ENCODE results near the gene RIPOR3.
"Not testable (repeated sequence)": the region's sequence is repeated elsewhere in the genome, so short reads cannot be mapped to it uniquely, and the experiment has no call there.

Gene RIPOR3

DNA sequence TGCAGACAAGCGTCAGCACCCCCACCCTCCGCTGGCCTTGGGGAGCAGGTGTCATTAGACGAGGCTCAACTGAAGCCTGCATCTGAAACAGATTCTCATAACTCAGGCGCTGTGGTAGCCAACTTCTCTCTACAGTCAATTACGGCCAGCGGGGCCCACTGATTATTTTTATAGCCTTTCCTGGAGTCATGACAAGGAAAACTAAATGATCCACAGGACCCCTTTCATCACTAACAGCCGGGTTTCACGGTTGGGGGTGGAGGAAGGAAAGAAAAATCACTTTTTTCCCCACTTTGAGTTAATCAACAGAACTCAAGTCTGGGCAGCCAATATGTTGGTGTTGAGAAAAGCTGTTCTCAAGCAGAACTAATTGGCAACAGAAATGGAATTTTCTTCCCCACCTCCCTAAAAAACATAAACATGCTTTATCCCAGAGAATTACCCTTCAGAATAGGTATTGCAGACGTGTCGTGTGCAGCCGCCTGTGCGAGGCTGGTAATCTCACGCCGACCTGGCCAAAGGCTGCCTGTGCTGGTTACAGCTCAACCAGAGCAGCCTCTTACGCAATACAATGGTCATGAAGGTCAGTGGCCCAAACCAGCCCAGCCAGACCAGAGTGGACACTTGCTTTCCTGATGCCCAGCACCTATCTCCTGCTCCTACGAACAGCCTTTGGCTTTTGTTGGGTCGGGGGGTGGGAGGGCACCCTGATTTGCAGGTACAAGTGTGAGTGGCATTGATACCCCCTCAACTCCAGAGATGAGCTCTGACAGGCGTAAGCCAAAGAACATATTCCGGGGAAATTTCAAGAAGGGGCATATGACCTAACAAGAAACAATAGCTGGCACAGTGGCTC lies 11.0 kb downstream of the RIPOR3 start:
- no peak for DNase-seq (ENCODE audit: low read depth in 2 of 2)

DNA sequence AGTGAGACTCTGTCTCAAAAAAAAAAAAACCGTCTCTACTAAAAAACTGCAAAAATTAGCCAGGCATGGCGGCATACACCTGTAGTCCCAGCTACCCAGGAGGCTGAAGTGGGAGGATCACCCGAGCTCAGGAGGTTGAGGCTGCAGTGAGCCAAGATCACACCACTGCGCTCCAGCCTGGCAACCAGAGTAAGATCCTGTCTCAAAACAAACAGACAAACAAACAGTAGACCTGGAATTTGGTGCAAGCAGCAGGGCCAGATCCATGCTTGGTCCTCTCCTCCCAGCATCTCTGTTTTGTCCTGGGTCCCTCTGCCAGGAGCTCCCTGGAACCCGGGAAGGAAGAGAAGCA lies 11.6 kb downstream of the RIPOR3 start:
- no peak for DNase-seq (ENCODE audit: low read depth in 2 of 2)

- no peak for DNase-seq (ENCODE audit: low read depth in 2 of 2)
Measured at GRCh38 chr20:50678169-50678898, 13.0 kb downstream of the RIPOR3 start.

- no peak for DNase-seq (ENCODE audit: low read depth in 2 of 2)
Measured at GRCh38 chr20:50676858-50677257, 14.5 kb downstream of the RIPOR3 start.

DNA sequence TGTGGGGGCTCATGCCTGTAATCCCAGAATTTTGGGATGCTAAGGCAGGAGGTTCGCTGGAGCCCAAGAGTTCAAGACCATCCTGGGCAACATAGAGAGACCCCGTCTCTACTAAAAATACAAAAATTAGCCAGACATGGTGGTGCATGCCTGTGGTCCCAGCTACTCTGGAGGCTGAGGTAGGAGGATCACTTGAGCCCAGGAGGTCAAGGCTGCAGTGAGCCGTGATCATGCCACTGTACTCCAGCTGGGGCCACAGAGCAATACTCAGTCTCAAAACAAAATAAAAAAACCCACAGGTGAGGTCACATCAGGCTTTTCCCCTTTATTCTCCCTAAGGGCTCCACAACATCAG lies 15.0 kb downstream of the RIPOR3 start:
- not testable (repeated sequence) for DNase-seq (ENCODE audit: low read depth in 2 of 2)

- no peak for DNase-seq (ENCODE audit: low read depth in 2 of 2)
Measured at GRCh38 chr20:50675671-50676376, 15.5 kb downstream of the RIPOR3 start.

DNA sequence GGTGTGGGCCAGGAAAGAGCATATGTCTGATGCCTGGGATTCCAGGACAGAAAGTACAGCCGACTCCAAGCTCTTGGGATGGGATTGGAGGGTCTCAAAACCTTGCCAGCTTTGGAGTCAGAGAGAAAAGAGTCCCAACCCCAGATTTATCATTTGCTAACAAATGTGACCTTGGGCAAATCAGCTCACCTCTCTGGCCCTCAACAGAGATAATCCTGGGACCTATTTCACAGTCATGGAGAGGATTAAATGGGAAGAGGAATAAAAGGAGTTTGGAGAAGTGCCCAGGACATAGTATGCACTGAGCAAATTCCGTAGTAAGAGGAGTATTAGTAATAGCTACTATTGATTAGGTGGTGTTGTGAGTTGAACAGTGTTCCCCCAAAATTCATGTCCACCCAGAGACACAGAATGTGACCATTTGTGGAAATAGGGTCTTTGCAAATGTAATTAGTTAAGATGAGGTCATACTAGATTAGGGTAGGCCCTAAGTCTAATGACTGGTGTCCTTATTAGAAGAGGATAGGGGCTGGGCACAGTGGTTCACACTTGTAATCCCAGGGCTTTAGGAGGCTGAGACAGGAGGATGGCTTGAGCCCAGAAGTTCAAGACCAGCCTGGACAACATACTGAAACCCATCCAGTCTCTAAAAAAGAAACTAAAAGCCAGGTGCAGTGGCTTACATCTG lies 17.1 kb downstream of the RIPOR3 start:
- DNase-seq (ENCODE audit: low read depth in 2 of 2), result no peak

GRCh38 chr20:50673466-50674137 lies 17.7 kb downstream of the RIPOR3 start:
- DNase-seq (ENCODE audit: low read depth in 2 of 2), result no peak

- no peak for DNase-seq (ENCODE audit: low read depth in 2 of 2)
Measured at GRCh38 chr20:50673146-50673465, 18.2 kb downstream of the RIPOR3 start.

DNA sequence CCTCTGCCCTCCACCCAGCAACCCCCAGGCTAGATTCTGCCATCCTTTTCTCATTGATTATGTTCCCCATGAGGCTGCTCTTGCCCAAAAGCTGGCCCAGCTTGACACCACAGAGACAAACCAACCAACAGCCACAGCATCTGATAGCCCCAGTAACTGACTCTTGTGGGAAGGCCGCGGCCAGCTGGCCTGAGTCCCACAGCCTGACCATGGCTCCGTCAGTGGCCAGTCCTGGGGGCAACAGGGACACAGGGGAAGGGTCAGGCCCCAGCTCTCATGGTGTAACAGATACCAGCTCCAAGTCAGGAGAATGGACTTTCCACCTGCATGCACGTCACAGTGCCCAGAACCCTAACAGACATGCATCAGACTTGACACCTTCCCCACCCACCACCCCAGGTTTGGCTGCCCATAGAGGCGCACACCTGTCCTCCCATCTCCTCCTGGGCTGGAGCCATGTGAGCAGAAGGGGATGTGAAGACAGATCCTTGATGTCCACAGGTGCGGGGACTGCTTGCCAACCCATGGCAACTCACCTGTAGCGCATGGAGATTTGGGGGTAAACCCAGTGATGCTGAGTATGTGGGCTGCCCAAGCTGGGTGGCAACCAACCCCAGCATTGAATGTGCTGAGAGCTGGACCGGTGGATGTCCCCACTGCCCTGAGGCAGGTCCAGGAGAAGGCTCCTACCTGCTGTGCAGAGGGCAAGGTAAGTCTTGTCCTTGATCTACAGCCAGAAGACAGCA lies 18.8 kb downstream of the RIPOR3 start:
- DNase-seq (ENCODE audit: low read depth in 2 of 2), result no peak

GRCh38 chr20:50671626-50672025 lies 19.7 kb downstream of the RIPOR3 start:
- no peak for DNase-seq (ENCODE audit: low read depth in 2 of 2)

- DNase-seq (ENCODE audit: low read depth in 2 of 2), result not testable (repeated sequence)
Measured at GRCh38 chr20:50671010-50671409, 20.3 kb downstream of the RIPOR3 start.

DNA sequence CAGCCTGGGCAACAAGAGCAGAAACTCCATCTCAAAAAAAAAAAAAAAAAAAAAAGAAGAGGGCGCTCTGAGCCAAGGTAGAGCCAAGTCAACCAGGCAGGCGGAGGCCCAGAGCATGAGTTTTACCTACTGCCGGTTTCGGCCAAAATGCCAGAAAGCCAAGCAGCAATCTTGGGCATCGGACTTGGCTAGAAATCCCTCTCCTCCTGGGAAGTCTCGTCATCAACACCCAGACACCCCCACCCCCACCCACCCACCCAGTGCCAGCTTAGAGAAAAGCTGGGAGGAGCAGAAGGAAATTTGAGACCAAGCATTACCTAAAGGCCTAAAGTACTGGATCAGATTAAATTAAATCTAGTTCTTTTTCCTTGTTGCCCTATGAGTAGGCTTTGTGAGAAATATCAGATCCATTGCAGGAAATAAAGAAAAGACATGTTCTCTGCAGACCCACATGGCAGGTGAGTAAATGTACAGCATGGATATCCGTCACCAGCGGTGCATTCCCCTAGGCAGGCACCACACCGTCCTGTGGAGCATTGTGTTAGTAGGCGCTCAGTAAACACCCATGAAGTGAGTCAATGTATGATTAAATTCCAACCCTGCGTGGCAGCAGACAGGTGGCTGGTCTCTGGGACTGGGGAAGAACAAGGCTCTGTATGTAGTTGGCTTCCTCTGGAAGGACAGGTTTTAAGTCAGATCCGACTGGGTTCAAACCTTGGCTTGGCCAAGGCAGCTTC lies 21.0 kb downstream of the RIPOR3 start:
- DNase-seq (ENCODE audit: low read depth in 2 of 2), result no peak

GRCh38 chr20:50668798-50669197 lies 22.5 kb downstream of the RIPOR3 start:
- no peak for DNase-seq (ENCODE audit: low read depth in 2 of 2)

- no peak for DNase-seq (ENCODE audit: low read depth in 2 of 2)
Measured at GRCh38 chr20:50668326-50668725, 23.0 kb downstream of the RIPOR3 start.

DNA sequence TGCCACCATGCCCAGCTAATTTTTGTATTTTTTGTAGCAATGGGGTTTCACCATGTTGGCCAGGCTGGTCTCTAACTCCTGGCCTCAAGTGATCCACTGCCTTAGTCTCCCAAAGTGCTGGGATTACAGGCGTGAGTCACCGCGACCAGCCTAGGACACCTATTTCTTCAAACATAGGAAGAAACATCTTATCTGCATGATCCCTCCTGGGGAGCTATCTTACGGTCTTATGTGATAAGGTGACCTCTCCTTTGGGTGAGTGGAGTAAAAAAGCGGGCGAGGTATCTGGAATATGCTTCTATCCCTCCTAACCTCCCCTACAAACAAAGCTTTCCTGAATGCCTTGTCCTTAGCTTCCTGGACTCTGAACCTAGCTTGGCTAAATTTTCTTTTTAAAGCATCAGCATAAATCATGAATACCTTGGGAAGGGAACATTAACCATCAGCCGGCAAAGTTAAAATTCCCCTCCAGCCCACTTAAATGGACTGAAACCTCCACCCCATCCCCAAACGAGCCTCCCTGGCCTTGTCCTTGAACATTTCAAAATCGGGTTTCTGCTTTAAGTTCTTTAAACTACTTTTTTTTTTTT lies 24.5 kb downstream of the RIPOR3 start:
- DNase-seq (ENCODE audit: low read depth in 2 of 2), result no peak

DNA sequence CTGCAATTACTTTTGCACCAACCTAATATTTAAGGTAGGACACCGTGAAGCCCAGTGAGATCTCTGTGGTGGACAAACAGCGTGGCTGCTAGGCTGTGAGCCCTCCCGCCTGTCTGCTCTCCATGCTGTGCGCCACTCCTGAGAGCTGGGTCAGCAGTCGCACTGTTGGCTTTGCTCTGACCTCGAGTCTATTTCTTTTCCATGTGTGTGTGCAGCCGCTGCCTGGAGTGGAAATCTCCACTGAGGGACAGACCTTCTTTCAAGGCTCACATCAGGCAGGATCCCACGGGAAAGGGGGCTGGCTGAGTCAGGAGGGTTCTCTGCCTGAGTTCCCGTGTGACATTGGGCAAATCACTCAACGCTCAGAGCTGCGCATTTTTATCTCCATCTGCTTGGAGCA lies 27.1 kb downstream of the RIPOR3 start:
- DNase-seq (ENCODE audit: low read depth in 2 of 2), result no peak

DNA sequence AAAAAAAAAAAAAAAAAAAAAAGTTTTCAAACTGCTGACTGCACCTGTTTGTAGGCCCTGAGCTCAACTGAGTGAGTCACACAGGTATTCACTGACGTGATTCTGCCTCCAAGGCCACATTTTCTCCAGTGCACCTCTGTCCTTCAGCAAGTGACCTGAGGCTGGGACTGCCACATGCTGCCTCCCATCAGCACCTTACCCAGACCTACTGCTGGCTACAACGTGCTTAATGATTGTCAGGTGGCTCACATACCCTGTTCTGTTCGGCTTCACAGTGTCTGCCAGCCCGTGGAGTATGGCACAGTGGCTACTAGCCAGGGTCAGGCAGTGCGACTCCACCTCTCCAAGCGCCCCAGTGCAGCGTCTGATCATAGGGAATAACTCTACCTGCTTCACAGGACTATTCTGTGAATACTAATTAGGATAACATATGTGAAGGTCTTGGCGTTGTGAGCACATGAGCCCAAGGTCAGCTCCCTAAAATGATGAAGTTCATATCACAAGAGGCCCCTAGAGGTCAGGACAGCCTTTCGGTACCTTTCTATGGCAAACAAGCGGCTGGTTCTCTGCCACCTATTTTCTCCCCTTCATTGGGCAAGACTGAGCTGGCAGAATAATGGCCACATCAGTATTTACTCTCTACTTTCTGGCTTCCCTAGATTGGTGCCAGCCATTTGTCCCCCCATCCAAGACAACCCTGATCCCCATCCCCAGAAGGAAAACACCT lies 28.1 kb downstream of the RIPOR3 start:
- no peak for DNase-seq (ENCODE audit: low read depth in 2 of 2)

- DNase-seq (ENCODE audit: low read depth in 2 of 2), result no peak
Measured at GRCh38 chr20:50659975-50660670, 31.2 kb downstream of the RIPOR3 start.
